ENCODE data around the gene FEN1.

- TF ChIP-seq CTCF (IDR thresholded peaks at IDR 0.05) (no peak), EZH2 (IDR thresholded peaks at IDR 0.05) (no peak)
Measured at GRCh38 chr11:61768376-61769076, 24.2 kb upstream of the FEN1 start.

Measured in neural progenitor cell (in vitro differentiated cells).